LNCaP clone FGC (cell line): Measurements from ENCODE around the gene METTL15.
"Not testable (repeated sequence)": the region's sequence is repeated elsewhere in the genome, so short reads cannot be mapped to it uniquely, and the experiment has no call there.

Source experiments
- DNase-seq: peaks from one replicate; pipeline ENCODE4 v3.0.0-alpha.2; 2011; ENCODE audit warnings: low read depth
- H3K4me3 ChIP-seq: 2 replicates; pipeline ENCODE4 v1.5.1; 2011; ENCODE audit warnings: mild to moderate bottlenecking, low read depth, low read length, control low read depth
- TF ChIP-seq, protein P1 (sequence below): IDR thresholded peaks from 2 replicates; pipeline ENCODE4 v1.5.1; 2012; ENCODE audit warnings: mild to moderate bottlenecking; ENCODE audit not compliant: control insufficient read depth, insufficient read depth; ENCODE audit errors: extremely low read depth

Gene METTL15

DNA sequence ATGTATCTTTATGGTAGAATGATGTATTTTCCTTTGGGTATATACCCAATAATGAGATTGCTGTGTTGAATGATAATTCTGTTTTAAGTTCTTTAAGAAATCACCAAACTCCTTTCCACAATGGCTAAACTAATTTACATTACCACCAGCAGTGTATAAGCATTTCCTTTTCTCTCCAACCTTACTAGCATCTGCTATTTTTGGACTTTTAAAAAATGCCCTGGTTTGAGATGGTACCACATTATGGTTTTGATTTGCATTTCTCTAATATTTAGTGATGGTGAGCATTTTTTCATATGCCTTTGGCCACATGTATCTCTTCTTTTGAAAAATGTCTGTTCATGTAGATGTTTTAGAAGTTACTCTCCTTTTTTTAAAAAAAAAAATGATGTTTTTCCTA, 142.0 kb downstream of the METTL15 start:
- H3K4me3 ChIP-seq = no peak overlapping the region
- TF ChIP-seq, protein P1, sequence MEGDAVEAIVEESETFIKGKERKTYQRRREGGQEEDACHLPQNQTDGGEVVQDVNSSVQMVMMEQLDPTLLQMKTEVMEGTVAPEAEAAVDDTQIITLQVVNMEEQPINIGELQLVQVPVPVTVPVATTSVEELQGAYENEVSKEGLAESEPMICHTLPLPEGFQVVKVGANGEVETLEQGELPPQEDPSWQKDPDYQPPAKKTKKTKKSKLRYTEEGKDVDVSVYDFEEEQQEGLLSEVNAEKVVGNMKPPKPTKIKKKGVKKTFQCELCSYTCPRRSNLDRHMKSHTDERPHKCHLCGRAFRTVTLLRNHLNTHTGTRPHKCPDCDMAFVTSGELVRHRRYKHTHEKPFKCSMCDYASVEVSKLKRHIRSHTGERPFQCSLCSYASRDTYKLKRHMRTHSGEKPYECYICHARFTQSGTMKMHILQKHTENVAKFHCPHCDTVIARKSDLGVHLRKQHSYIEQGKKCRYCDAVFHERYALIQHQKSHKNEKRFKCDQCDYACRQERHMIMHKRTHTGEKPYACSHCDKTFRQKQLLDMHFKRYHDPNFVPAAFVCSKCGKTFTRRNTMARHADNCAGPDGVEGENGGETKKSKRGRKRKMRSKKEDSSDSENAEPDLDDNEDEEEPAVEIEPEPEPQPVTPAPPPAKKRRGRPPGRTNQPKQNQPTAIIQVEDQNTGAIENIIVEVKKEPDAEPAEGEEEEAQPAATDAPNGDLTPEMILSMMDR = no peak
- DNase-seq = no peak

DNA sequence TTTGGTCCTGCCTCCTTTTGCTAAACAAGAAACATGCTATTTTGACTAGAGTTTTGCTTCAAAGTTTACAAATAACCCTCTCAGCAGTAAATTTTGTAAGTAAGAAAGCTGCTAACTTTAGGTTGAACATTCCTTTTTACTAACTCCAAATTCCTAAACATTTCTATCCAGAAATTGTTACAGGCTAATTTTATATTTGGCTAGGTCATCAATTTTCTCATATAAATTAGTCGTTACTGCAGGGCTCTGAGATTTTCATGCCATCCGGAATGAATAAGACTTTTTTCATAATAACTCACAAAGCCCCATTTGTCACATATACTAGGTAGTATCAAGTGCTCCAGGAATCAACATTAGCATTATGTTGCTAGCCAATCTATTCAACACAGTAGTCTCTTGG, 143.1 kb downstream of the METTL15 start:
- TF ChIP-seq, protein P1 = no peak

DNA sequence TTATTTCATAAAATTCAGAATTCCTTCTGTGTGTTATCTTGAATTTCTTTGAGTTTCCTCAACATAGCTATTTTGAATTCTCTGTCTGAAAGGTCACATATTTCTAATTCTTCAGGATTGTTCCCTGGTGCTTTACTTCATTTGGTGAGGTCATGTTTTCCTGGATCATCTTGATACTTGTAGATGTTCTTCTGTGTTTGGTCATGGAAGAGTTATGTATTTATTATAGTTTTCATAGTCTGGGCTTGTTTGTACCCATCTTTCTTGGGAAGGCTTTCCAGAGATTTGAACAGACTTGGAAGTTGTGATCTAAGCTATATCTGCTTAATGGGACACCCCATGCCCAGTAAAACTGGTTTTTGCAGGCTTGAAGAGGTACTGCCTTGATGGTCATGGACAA, 149.6 kb downstream of the METTL15 start:
- DNase-seq = no peak
- no peak overlapping the region for H3K4me3 ChIP-seq
- TF ChIP-seq, protein P1 = no peak

More for the DNA sequence above, 143.1 kb downstream of the METTL15 start:
- no peak for DNase-seq
- no peak overlapping the region for H3K4me3 ChIP-seq

DNA sequence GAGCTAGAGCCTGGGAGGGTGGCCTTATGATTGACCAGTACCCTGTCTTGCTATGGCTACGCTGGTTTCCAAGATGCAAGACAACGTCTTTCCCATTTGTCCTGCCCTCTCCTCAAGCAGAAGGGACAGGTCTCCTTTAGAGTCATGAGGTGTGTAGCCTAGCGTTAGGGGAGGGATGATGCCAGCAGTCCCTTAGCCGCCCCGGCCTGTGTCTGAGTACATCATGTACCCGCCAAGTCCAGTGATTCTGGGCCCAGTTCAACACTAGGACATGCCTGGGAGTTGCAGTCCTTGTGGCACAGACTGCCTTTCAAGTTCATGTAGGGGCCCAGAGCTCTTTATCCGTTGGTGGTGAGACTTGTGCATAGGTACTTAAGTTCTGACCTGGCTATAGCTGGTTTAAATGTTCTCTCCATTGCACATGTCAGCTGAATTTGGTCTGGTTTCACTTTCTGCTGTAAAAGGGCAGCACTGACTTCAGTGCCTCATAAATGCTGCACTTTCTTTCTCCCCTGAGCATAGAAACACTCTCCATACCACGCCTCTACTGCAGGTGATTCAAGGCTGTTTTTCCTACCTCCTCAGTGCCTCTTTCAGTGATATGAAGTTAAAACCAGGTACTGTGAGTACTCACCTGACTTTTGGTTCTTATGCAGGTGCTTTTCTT, 151.1 kb downstream of the METTL15 start:
- TF ChIP-seq, protein P1 = no peak
- no peak for DNase-seq
- H3K4me3 ChIP-seq = no peak overlapping the region

DNA sequence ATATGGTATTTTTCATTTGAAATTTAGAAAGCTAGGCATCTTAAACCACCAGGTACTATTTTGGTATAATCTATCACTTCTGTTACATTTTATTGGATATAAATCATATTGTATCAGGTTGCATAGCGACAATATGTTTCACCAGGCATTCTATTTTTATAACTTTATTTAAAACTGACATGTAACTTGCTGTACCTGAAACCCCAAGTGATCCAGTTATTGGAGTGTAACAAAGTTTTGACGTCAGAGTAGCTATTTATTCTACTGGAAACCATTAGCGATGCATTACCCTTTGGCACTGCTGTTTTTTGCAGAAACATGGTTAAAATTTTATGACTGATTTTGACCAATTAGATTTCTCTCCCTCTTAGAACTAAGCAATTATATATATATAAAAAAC, 160.7 kb downstream of the METTL15 start:
- H3K4me3 ChIP-seq = no peak overlapping the region
- no peak for DNase-seq
- TF ChIP-seq, protein P1 = no peak

DNA sequence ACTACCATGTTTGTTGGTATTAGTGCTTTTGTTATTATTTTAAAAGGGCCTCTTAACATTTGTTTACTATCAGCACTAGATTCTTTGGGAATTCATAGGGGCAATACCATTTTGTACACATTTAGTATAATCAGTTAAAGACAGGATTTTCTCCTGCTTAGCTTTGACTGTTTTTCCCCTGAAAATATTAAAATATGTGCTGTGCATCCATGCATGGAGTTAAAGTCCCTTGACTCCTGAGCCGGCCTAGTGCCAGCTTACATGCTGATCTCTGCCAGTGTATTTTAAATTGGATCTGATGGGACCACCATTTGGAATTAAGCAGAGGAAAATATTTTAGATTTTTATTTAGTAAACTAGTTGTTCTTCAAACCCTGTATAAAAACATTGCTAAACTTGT, 161.4 kb downstream of the METTL15 start:
- TF ChIP-seq, protein P1 = no peak
- H3K4me3 ChIP-seq = no peak overlapping the region
- DNase-seq = no peak

DNA sequence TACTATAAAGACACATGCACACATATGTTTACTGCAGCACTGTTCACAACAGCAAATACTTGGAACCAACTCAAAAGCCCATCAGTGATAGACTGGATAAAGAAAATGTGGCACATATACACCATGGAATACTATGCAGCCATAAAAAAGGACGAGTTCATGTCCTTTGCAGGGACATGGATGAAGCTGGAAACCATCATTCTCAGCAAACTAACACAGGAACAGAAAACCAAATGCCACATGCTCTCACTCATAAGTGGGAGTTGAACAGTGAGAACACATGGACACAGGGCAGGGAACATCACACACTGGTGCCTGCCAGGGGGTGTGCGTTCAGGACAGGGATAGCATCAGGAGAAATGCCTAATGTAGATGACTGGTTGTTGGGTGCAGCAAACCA, 164.1 kb downstream of the METTL15 start:
- not testable (repeated sequence) for H3K4me3 ChIP-seq, DNase-seq

DNA sequence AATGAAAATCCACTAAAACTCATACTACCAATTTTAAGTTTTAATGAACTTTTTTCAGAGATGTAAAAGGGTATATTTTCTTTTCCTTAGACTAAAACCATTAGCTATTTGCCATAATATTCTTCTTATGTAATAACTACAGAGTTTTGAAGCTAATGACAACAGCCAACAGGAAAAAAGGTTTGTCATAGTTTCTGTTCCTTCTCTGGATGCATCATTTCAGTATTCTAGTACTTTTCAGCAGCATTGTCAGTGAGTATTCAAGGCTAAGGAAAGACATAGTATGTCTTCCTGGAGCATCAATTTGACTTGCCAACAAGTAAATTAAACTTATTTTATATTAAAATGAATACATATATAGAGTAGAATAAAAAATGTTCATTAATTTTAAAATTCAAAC, 166.0 kb downstream of the METTL15 start:
- TF ChIP-seq, protein P1 = no peak
- DNase-seq = no peak
- no peak overlapping the region for H3K4me3 ChIP-seq
